CD4-positive, alpha-beta T cell treated with Interleukin-15 for 1 hour (primary cell): ENCODE data around the gene TIFAB.
A peak's percentile ranks its signal among the peaks of the same experiment; 100 is the strongest.

ENCODE experiments used
- DNase-seq: peaks from one replicate; pipeline ENCODE4 v3.0.0-alpha.2; 2020

The TIFAB gene

DNA sequence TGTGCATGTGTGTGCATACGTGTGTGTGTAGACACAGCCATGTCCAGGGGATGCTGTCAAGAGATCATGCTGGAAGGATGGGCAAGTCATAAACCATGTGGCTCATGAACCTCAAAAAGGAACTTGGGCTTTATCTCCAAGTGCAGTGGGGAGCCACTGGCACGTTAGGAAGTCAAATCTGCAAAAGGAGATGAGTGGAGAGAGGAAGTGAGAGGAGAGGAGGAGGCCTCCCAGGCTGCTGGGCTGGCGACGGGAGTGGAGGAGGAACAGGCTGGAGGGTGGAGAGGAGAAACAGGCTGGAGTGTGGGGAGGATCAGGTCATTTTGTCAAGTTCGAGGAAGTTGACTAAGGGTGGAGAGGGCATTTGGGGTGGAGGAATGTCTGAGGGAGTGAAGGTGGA lies 29.2 kb upstream of the TIFAB start:
- no peak for DNase-seq

DNA sequence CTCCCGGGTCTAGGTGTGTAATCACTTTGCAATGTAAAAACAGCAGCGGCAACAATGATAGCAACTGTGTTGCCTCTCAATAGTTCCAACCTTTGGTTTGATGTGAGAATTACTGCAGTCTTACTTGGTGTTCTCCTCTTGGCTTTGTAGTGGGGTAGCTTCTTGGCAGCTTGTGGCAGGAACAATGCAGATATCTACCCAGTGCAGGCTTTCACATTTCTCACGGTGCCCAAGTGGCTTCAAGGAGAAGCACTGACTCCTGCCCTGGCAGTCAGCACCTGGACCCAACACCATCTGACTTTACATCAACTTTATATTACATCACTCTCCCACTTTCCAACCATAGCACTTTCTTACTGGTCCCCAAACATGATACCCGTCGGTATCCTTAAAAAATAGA lies 28.4 kb upstream of the TIFAB start:
- no peak for DNase-seq

DNA sequence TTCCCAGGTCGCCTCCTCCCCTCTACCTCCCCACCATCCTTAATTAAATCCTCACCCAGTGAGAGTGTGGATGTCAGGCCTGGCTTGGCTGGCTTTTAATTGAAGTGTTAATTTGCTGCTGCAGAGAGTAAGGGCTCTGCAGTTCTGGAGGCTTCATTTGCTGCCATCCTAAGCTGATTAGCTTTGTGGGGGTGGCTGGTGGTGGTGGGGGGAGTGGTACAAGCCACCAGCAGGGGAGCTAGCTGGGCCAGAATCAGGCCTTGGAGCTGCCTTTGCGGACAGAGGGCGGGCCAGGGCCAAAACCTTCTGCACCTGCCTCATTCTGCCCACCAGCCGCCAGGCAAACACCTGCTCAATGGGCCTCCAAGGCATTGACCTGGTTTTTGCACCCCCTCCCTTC lies 26.8 kb upstream of the TIFAB start:
- no peak for DNase-seq

DNA sequence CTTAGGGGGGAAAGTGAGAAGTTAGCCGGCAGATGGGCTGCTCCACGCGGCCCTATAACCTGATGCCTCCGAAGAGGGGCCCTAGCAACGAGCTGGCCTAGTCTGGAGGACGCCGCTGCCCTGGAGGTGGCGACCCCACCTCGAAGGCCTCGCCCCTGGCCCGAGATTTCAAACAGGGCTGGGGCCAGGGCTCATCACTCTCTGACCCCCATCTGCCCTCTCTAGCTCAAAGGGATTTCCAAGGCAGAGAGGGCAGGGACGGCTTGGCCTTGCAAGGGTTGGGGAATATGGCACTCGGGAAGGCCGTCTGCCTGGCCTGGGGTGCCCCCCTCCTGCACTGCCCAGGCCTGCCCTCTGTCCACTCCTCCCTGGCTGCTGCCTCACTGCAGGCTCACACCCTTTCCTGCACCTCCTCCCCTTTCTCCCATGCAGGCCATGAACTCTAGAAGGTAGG lies 25.5 kb upstream of the TIFAB start:
- no peak for DNase-seq

DNA sequence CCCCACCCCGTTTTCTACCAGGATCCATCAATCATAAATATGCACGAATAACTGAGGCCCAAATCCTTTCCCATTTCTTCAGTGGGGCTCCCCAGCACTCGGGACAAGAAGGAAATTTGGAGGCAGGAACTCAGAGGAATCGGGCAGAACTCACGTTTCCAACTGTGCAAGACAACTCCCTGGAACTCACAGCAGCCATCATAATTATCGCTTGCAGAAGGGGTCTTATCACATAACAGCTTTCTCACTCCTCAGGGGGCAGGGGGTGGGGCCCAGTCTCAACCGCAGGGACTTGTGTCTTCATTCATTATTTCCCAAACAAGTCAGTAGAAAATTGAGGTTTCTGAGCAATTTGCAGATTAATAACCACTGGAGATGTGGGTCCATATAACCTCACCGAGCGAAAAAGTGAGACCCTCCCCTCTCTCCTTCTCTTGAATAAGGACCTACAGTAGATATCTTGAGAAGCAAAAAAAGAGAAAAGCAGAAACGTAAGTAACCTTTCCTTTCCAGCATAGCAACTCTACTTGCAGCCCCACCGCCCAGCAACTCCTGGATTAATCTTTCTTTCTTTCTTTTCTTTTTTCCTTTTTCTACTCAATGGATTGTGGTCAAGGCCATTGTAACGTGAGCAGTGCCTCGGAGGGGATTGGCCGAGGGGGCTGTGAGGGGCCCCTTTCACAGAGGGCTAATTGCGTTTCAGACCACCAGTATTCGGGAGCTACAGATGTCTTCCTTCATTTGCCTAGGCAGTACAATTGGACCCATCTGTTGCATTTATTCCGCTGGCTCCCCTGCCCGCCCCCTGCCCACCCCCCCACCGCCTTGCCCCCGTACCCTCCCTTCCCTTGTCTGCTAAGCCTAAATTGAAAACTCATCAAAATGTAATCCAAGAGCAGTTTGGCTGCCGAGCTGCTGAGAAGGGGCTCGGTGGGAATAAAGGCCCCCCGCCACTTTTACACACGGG lies 24.7 kb upstream of the TIFAB start:
- DNase-seq, result no peak

DNA sequence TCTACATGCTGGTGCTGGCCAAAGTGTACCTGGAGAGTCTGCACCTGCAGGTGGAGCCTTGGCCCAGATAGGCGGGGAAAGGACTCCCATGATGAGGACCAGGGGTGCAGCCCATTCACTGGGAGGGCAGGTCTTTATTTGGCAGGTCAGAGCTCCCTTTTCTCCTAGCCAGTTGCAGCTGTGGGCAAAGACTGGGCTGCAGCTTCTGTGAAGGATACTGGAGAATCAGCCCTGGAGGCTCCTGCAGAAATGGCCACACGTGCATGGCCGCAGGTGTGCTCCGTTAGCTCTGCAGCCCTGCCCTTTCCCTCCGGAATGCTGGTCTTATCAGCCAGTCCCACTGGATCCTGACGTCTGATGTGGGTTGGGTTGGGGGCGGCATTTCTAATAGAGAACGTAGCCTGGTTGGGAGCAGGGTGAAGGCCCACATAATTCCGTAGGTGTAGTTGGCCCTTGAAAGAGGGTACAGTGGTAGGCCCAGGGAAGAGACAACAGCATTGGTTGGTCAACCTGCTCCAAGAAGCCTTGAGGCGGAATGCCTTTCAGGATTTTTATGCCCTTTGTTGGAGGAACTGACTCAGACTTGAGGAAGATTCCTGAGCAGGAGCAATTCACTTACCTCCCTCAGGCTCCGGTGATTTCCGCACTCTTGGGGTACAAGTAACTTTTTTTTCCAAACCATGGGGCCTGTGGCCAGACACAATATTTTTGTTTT lies 22.0 kb upstream of the TIFAB start:
- DNase-seq, result no peak

DNA sequence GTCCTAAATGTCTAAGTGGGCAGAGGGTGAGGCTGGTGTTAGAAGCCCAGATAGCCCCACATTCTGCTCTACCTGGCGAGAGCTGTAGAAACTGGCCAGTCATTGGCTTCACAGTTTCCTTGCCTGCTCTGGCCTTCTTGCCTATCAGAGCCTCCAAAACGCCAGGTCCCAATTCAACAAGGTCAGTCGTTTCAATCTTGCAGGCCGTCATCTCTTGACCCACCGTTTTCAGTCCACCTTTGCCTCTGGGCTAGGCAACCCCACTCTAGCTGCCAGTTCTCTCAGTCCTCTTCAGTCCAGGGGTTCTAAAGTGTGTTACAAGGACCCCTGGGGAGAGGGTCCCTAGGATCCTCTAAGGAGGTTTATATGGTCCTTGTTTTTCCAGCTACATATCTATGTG lies 20.0 kb upstream of the TIFAB start:
- no peak for DNase-seq

DNA sequence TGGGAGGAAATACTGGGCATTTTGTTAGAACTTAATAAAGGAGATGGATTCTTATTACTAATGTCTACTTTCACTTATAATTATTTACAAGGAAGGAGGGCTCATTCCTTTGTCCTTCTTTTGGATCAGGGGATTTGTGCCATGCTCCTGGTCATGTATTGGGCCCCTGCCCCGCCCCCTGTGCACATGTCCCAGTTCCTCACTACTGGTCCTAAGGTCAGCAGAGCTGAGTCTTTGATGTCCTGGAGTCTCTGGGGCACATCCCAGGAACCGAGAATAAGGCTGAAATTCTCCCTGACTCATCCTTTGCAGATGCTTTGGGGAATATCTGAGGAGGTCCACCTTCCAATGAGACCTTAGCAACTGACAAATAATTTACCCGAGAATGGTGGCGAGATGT lies 19.6 kb upstream of the TIFAB start:
- no peak for DNase-seq

DNA sequence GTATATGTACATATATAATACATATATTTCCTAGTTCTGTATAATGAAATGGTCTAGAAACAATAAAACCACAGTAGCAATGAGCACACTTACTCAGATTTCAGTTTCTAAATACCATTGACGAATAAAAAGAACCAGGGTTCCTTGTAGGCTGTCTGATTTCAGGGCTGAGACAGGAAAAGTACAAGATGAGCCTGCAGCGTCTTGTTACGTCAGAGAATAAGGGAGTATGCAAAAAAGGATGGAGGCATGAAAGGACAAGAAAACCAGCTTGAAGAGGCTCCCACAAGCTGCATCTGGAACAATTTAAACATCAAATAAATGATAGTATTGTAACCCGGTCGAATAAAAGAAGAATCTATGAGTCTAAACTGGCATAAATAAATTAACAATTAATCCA lies 17.8 kb upstream of the TIFAB start:
- no peak for DNase-seq

DNA sequence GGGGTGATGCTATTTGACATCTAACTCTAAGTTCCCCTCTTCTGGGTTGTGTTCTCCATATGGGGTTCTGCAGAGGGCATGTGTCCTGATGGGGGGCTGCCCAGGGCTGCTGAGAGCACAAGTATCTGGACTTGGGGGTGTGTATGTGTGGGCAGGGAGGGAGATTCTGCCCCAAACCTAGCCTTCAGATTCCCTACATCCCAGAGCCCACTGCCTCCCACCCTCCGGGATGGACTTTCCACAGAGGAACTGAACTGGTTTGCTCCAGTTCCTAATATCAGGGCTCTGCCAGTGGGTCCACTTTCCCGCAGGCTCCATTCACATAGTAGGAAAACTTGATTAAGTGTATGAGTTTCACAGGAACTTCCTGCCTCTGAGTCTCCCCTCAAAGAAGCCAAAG lies 16.4 kb upstream of the TIFAB start:
- DNase-seq, result no peak

DNA sequence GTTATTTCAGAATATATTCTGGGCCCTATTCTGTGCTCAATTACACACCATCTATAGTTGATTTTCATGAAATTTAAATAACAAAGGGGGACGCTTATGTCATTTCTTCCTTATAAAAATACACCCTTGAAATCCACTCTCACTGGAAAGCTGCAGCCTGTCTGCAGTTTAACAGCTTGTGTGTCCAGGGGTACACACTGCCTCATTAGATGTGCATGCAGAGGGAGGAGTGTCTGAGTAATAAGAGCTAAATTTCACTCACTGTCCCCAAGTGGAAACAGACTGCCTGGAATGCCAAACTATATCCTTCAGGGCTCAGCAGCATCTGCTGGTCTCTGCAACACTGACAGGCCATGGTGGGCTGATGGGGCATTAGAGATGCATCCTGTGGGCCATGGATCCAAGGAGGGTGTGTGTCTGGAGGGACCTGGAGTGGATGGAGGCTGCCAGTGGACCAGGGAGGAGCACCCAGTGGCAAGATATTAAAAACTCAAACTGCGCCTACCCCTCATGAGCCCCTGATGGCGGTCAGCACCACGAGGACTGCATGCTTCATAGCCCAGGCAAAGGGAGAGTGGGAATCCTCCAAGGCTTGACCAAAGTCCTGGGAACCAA lies 15.8 kb upstream of the TIFAB start:
- no peak for DNase-seq

DNA sequence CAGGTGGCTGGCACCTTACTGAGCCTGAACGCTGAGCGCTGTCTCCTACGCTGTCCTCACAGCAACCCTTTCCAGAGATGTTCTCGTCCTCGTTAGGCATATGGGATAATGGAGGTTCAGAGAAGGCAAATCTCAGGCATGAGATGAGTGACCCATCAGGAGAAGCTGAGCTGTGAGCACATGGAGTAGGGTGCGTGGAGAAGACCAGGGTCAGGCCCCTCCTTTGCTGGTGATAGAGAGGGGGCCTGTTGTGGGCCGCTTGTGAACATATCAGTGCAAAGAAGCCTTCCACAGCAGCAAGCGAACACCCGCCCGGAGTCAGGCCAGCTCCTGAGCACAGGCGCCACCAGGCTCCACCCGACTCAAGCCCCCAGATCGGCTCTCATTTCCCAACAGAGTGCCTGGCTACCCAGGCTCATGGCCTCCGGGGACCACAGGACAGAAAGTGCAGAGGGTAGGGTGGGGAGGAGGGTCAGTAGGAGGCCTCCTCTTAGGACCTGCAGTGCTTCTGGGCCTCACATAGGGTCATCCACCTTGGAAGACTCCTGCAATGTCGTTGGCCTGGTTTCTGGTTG lies 15.0 kb upstream of the TIFAB start:
- DNase-seq, result no peak

DNA sequence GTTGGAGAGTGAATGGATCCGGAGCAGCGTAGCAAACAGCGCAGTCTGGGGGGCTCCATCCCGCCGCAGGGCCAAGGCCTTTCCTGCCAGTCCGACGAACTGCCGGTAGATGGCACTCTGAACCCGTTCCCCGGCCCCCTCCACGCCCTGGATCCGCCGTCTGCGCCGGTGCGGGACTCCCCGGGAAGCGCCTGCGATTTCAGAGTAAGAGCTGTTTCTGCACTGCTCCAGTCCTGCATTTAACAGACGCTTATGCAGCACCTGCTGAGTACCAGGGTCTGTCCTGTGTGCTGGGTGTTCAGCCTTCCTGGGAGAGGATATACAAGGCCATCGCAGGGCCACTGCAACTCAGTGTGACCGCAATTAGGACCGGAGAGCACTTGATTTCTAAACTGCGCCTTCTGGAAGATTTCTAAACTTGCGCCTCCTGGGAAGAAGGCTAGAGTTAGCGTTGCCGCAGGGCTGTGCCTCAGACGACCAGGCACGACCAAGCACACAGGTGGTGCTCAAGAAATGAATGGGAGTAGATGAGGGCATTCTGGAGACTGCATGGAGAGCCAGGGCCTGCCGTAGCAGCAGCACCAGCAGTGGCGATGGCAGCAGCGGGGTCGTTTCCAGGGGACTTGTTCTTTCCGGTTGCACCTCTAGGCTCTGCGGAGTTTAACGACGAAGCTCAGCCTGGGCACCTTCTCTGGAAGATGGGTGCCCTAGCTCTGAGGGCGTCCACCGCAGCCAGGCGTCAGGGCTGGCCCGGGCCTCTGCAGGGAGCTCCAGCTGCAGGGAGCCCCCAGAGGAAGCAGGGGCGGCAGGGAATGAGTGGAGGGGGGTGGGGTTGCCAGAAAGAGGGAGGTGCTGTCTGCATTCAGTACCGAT lies 14.3 kb upstream of the TIFAB start:
- DNase-seq, result peak; percentile 60

DNA sequence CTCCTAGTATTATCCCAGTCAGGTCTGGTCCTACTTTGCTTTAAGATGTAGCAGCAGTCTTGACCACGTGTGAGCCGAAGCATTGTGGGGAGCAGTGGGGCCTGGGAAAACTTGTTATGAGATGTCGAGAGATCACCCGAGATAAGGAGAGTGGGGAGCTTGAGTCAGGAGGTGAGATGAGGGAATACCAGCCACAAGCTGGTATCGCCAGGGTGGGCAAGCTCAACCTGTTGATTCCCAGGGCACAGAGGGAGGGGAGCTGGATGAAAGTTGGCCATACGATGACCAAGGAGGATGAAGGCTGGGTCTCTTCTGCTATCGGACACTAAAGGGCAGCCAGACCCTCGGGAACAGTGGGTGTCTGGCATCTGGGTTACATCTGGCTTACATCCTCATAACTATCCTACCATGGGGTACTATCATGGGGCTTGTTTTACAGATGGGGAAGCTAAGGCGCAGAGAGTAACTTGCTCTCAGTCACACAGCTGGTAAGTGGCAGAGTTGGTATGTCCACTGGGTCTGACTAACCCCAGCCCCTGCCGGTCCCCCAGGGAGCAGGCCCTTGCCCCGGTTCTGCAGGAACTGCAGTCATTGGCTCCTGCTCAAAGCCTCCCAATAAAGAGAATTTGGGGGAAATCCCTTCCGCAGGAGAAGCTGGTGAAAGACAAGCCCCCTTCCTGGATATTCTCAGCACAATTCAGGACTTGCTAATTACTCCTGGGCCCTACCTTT lies 13.4 kb upstream of the TIFAB start:
- DNase-seq, result no peak

DNA sequence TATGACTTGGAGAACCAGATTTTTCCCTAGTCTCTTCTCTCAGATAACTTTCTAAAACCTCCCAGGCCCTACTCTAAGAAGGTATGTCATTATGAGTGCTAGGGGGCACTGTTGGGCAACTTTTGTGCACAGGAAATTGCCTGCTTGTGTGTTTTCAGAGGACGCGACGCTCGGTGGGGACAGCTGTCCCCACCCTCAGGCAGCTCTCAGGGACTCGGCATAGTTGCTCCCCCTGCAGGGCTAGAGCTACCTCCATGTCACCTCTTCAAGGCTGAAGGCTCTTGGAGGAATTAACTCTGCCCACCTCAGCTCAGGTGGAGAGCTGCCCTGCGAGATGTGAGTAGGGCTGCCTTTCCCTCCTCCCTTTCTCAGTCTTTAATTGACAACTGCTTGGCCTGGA lies 10.2 kb upstream of the TIFAB start:
- DNase-seq, result peak; percentile 45

DNA sequence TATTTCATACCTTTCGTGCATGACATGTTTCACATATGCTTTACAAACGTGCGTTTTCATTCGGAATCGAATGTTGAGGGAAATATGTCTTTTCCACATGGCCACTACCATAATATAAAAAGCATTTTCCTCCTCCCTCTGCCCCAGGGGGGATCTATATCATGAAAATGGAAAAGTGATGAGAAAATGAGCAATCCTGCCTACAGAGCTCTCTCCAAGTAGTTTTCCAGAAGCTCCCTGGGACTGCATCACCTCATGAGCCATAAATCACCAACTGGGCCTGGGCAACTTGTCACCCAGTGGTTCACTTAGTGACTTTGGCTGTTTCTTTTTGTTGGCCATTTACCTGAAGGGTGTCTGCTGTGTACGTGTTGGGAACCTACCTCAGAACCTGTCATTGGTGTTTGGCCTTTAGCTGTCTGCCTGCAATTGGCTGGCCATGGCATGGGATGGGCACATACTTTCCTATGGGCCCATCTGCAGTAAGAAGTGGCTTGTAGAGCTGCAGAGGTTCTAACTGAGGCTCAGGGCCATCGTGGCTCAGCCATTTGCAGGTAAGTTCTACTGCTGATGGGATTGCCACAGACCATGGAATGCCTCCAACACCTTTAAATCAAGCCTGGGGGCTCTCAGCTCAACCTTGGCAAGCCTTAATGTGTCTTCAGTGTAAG lies 9.5 kb upstream of the TIFAB start:
- DNase-seq, result no peak

DNA sequence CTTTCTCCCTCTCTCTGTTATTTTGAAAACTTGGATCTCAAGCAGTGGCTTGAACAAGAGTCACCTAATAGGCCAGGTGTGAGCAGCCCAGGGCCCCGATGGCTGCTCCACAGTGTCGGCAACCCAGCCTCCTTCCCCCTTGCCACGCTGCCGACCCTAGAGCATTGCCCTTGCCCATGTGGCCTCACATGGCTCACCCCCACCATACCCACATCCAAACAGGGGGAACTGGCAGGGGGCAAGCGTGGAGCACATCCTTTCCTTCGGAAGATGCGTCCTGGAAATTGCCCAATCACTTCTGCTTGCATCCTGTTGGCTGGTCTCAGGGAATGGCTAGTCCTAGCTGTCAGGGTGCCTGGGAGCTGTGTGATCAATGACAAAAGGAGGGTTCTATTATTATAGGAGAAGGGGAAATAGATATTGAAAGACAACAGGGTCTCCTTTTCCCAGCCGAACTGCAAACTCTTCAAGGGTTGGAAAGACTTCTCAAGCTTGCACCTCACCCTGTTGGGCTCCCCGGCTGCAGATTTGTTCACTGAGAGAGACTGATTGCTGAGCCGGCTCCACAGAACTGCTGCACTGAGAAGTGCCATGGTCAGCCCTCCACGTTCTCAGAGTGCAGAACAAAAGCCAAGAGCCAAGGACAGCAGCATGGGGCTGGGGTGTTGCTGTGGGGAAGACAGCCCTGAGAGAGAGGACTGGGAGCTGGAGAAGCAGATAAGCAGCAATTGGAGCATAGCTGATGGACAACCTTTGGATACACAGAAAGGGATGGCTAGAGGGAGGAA lies 8.3 kb upstream of the TIFAB start:
- no peak for DNase-seq

DNA sequence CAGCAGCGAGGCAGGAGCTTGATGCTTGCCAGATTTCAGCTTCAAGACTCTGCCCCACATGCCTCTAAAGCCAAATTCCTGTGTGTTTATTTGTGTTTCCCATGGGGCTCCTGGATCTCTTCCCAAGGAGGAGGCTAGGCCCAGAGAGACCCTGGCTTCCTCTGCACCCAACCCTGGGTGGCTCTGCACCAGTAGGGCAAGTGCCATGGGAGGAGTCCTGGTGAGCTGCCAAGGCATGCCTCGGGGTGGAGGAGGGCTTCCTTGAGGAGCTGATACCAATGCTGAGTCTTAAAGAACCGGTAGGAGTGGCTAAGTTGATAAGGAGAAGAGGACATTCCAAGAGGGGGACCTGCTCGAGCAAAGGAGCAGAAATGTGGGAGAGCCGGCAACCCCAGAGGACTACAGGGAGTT lies 6.8 kb upstream of the TIFAB start:
- no peak for DNase-seq

DNA sequence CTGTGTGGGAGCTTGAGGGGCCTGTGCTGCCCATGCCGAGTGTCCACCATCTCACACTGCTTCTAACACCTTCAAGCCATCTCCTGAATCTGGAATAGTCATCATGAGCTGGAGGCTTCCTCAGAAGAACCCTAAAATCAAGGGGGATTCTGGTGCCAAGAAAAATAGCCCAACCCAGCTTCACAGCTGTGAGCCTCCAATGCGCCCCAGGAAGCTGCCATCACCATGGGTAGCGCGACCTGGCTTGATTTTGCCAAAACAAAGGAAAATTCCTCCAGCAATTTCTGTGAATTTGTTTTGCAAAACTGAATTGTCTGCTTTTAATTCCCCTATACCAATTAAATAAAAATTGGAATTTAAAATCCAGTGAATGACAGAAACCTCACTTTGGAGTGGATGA lies 6.2 kb upstream of the TIFAB start:
- DNase-seq, result no peak

DNA sequence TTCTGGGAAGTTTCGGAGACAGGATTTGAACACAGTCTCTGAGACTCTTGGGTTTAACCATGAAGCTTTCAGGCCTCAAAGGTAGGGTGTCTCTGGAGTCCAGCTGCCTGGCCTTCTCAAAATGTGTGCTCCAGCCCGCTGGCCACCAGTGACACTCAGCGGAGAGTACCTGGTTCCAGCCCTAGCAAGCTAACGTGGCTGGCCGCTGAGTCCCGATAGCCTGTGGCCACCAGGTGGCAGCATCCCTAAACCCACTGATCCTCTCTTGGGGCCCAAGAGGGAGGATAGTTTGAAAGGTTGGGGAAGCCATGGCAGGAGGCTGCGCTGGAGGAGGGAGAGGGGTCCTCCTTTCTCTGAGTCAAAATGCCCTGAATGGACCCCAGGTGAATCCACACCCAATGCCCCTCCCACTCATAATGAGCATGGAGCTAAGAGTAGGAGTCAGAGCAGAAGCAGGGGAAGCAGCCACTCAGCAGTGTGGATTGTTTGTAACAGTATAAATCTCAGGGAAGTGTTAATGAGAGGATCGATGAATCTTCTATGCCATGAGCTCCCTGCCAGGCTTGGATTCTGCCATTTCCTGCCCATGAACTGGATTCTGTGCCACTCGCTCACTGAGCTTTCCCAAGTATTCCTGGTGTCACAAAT lies 5.4 kb upstream of the TIFAB start:
- DNase-seq, result peak; percentile 49
